Peyer's patch (tissue), 4 donors: ENCODE data around the gene TECTA.

Experiments used
- CTCF ChIP-seq, 6 experiments: fragments of 450-650 bp in 4 of 6; fragments of 200-600 bp in 2 of 6; sonication (generic) in 1 of 6; IDR thresholded peaks; one replicate each; pipeline ENCODE4 v1.5.1; 2017 to 2019; ENCODE audit warnings: antibody characterized with exemption in 6 of 6, mild to moderate bottlenecking in 3 of 6, moderate library complexity in 1 of 6
- POLR2A ChIP-seq, 2 donors: fragments of 450-650 bp; IDR thresholded peaks; one replicate each; pipeline ENCODE4 v1.5.1; 2017; ENCODE audit warnings: antibody characterized with exemption in 2 of 2, mild to moderate bottlenecking in 2 of 2, moderate library complexity in 2 of 2

GRCh38 chr11:121123496-121124069, 22.5 kb downstream of the TECTA start:
- TF ChIP-seq CTCF (IDR thresholded peaks at IDR 0.05) (no peak), POLR2A (IDR thresholded peaks at IDR 0.05) (no peak)
